GM18519 (cell line): ENCODE data around the gene CEP164.

Experiments
- ATAC-seq: cut with Tn5 transposase; IDR thresholded peaks from one replicate; pipeline ENCODE4 v1.9.1; 2021; ENCODE audit warnings: mild to moderate bottlenecking, moderate library complexity; ENCODE audit not compliant: unreplicated experiment, low FRiP score

The CEP164 gene

GRCh38 chr11:117327567-117328374 is at the start of gene CEP164:
Gene CEP164 (plus strand): TSS chr11:117327854. CDS start chr11:117338587, 10,733 bp downstream.
- ATAC-seq: peak; percentile 81

DNA sequence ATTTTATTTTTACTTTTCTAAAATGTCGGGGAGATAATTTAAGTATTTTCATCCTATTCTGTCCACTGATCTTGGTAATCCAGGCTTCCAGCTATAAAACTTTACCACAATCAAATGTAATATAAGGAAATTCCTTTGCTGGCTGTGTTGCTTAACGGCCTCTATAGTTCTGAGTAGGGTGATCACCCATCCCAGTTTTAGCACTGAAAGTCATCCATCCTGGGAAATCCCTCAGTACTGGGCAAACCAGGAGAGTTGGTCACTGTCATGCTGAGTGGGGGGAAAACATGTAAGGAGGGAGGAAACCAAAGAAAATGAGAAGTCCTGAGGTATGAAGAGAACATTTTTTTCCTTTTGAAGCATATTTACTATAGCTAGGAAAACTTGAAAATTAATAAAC is 49.3 kb upstream of the CEP164 start:
- no peak for ATAC-seq

DNA sequence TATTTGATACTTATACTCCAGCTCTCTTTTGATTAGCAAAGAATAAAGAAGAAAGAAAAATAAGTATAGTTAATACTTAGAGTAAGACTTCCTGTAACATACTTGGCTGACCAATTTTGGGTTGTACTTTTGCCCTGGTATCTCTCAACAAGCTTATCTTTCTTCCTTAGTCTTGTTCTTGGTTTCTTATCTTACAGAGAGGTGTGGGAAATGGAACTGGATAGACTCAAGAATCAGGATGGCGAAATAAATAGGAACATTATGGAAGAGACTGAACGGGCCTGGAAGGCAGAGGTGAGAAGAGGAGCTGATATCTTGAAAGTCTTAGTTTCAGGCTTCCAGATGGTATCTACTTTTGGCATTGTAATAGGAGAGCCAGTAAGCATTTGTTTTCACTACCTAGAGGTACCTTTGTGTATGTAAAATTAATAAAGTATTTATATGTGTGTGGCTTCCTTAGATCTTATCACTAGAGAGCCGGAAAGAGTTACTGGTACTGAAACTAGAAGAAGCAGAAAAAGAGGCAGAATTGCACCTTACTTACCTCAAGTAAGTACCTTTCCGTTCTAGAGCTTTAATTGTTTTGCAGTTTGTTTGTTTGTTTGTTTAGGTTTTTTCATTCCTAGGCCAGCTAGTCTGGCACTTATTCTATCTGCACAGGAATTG is 47.8 kb upstream of the CEP164 start:
- ATAC-seq: no peak

DNA sequence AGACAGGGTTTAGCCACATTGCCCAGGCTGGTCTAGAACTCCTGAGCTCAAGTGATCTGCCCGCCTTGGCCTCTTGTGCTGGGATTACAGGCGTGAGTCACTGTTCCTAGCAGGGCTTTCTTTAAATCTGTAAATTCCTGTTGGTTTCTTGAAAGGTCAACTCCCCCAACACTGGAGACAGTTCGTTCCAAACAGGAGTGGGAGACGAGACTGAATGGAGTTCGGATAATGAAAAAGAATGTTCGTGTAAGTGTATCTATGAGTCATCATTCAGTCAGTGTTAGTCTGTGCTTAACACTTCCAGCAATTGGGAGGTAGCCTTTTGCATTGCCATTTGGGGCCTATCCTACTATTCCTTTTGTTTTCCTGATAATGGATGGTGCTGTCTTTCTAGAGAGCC is 46.5 kb upstream of the CEP164 start:
- ATAC-seq: no peak

DNA sequence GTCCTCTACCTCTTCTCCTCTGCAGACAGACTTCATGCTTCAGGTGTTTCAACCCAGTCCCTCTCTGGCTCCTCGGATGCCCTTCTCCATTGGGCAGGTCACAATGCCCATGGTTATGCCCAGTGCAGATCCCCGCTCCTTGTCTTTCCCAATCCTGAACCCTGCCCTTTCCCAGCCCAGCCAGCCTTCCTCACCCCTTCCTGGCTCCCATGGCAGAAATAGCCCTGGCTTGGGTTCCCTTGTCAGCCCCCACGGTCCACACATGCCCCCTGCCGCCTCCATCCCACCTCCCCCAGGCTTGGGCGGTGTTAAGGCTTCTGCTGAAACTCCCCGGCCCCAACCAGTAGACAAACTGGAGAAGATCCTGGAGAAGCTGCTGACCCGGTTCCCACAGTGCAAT is 45.8 kb upstream of the CEP164 start:
- no peak for ATAC-seq

DNA sequence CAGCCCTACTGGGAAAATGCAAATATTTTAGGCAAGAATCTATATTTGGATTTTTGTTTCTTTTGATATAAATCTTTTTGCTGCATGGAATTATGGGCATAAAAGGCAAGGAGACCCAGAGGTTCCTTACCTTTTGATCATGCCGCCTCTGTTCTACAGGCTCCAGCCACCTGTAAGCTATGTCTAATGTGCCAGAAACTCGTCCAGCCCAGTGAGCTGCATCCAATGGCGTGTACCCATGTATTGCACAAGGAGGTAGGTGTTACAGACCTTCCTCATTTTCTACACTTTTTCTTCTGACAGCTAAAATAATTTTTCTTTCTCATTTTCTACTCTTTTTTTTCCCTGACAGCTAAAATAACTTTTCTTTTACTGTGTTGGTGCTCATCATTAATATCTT is 44.7 kb upstream of the CEP164 start:
- ATAC-seq: no peak

DNA sequence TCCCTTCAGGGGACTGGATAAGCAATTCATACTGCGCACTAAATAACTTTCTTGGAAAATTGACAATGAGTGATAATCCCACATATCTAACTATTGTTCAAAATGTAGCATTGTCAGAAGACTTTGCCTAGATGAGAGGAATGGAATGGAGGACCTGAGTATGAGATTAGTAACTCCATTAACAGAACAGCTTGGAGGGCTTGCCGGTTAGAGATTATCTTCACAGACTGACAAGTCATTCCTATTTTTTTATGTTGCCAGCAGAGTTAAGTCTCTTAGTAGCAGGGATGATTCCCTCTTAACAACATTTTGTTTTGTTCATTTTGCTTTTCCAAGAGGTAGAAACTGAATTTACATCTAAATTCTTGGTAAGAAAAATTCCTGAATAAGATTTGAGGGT is 43.6 kb upstream of the CEP164 start:
- no peak for ATAC-seq

DNA sequence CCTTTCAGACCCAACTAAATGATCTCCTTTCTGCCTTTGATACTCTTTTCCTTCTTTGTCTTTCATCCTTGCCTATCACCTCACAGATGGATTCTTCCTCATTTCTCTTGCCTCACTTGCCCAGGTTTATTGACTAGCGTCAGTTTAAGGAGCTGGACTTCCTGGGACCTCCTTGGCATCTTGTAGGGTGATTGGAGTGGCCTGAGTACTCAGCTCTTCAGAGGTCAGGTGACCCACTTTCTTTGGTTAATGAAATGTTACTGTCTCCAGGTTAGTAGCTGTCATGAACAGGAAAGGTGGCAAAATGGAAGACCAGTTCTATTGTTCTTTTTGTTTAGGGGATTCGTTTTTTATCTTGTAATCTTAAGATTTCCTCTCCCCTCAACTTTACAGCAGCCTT is 41.1 kb upstream of the CEP164 start:
- ATAC-seq: no peak

DNA sequence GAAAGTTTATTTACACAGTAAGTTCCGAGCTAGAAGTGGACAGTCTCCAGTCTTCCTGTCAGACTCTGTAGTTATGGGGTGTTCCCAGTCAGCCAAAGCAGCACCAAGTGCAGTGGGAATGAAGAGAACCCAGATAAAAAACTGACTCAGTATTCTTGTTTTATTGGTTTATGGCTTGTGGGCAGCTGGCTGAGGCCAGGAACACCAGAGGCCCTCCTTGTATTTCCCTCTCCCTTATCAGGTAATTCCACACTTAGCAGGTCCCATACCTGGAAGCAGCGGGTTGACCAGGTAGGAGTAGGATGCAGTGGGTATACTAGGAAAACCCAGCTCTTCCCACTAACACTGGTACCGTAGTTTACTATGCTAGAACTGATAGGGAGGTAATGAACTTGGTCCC is 40.0 kb upstream of the CEP164 start:
- no peak for ATAC-seq

DNA sequence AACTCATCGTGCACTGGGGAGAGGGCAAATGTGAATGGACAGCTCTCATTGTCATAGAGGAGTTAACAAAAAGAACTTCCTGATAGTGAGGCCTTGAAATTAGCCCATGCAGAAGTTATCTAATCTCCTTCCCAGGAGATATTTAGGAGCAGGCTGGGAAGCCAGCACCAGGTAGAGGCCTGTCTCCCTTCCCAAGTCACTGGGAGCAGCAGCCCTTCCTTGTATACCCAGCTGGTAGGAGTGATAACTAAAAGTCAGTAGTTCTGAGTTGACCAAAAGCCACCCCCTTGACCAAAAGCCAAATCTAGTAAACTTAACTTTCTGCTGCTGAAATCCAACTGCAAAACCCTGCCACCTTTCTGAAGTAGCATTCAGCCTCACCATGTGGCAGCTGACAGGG is 37.9 kb upstream of the CEP164 start:
- ATAC-seq: no peak

DNA sequence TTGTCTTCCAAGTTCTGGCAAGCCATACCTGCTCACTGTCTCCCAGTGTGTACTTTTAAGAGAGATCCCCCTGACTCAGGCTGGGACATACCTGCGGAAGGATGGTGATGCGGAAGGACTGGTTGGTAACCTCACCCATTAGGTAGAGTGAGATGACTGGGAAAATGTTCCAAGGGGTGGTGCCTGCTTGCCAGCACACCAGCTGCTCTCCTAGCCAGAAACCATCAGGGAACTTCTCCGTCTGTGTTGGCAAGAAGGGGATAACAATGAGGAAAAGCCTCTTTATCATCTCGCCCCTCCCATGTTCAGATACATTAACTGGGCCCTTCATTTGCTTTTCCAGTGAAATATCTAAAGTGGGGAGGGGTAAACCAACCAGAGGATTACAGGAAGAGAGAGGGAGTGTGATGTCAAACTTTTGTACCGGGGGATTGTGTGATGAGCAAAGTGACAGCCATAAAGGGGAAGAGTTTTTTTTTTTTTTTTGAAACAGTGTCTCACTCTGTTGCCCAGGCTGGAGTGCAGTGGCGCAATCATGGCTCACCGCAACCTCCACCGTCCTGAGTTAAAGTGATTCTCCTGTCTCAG is 36.8 kb upstream of the CEP164 start, which contains the start of gene BACE1-AS:
TSS of gene BACE1-AS (plus strand) at position 538 of the 588 bp plus-strand sequence.
- no peak for ATAC-seq

GRCh38 chr11:117292616-117293015 is 35.0 kb upstream of the CEP164 start:
- no peak for ATAC-seq

- no peak for ATAC-seq
Observed at GRCh38 chr11:117295438-117296137, 32.1 kb upstream of the CEP164 start.

GRCh38 chr11:117296881-117297280 is 30.8 kb upstream of the CEP164 start:
- ATAC-seq: no peak

GRCh38 chr11:117298195-117298594 is 29.5 kb upstream of the CEP164 start:
- ATAC-seq: no peak

DNA sequence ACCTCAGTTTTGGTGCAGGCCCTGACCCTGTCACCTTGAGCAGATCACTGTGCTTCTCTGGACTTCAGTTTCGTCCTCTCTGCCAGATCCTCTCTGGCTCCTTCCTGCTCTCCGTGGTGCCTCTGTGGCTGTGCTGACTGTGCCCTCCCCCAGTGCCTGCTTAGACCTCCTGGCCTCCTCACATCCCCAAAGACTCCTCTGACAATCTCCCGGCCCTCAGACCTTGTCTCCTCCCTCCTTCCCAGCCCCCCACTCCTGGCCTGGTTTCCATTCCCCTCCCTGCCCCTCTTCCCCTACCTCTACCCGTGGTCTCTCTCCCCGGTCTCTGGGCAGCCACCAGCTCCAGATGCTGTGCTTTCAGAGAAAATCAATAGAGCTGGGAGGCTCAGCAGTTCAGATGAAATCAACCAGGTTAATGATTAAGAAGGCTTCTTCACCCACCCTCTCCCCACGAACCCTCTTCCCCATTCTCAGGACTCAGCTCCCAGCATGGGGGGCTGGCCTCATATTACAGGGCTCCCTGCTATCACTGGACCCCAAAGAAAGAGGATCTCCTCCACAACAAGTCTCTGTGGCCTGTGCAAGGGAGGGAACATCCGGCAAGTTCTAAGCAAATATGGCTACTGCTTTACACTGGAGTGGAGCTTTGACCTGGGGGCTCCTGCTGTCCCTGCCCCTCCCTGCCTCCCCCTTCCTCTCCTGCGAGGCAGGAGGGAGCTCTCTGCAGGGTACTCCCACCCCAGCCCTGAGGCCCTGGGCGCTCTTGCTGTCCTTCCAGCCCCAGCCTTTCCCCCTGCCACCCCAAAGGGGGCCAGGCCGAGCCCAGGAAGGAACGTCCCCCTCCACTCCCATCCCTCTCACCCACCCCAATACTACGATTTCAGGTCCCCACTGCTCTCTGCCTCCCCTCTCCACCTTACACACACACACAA is 28.0 kb upstream of the CEP164 start:
- no peak for ATAC-seq

GRCh38 chr11:117300283-117300663 is 27.4 kb upstream of the CEP164 start:
- no peak for ATAC-seq

DNA sequence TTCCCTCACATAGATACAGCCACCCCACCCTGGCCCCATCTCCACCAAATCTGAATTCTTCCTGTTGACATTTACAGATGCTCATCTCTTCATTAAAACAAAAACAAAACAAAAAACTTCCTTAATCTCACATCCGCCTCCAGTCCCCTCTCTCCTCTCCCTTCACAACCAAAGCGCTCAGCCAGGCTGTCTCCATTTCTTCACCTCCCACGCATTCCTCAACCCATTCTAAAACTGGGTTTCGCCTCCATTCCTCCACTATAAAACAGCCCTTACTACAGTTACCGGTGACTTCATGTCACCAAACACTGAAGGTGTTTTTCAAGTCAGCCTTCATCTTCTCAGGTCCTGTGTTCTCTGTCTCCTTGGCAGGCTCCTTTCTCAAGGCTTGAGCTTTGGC is 26.9 kb upstream of the CEP164 start:
- no peak for ATAC-seq

DNA sequence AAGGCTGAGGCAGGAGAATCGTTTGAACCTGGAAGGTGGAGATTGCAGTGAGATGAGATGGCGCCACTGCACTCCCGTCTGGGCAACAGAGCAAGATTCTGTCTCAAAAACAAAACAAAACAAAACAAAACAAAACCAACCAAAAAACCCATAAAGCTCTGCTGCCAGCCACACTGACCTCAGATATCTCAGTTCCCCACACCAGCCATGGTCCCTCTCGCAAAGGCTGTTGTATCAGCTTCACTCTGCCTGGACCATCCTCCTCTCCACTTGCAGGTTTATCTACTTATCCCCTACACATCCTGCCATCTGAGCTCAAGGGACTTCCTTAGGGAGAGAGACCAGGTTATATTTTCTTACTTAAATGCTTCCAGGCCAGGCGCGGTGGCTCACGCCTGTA is 25.4 kb upstream of the CEP164 start:
- no peak for ATAC-seq

DNA sequence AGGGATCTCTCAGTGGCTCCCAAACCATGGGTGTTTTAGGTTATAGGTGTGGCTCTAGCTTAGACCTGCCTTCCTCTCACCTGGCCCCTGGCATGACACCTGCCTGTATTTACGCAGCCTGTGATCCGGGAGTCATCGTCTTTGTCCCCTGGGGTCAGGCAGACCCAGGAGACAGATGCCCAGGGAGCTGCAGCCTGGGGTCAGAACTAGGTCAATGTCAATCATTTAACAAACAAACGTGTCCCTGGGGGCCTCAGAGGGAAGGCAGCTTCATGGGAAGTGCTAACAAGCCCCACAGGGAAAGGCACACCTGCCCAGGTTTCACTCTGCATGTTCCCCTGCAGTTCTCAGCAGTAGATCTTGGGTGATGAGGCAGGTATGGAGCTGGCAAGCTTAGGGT is 24.6 kb upstream of the CEP164 start:
- no peak for ATAC-seq
